ENCODE measurements around the gene PROM2.

The PROM2 gene

GRCh38 chr2:95315801-95316411 is 41.7 kb downstream of the PROM2 start:
- TF ChIP-seq CTCF (IDR thresholded peaks at IDR 0.05; ENCODE audit: low read depth, low read length, missing control alignments), result no peak

GRCh38 chr2:95316466-95317122 is 42.3 kb downstream of the PROM2 start:
- H3K4me3 ChIP-seq (ENCODE audit: low read depth, low read length), result no peak overlapping the region
- DNase-seq (ENCODE audit: low read depth), result no peak
- TF ChIP-seq CTCF (IDR thresholded peaks at IDR 0.05; ENCODE audit: low read depth, low read length, missing control alignments), result no peak

More at GRCh38 chr2:95315801-95316411, 41.7 kb downstream of the PROM2 start:
- DNase-seq (ENCODE audit: low read depth), result no peak
- H3K4me3 ChIP-seq (ENCODE audit: low read depth, low read length), result no peak overlapping the region

- no peak for TF ChIP-seq CTCF (IDR thresholded peaks at IDR 0.05; ENCODE audit: low read depth, low read length, missing control alignments)
- no peak for DNase-seq (ENCODE audit: low read depth)
- H3K4me3 ChIP-seq (ENCODE audit: low read depth, low read length), result no peak overlapping the region
Observed at GRCh38 chr2:95317123-95317500, 42.9 kb downstream of the PROM2 start.

- TF ChIP-seq CTCF (IDR thresholded peaks at IDR 0.05; ENCODE audit: low read depth, low read length, missing control alignments), result no peak
- DNase-seq (ENCODE audit: low read depth), result no peak
- H3K4me3 ChIP-seq (ENCODE audit: low read depth, low read length), result no peak overlapping the region
Observed at GRCh38 chr2:95317665-95318425, 43.6 kb downstream of the PROM2 start.

GRCh38 chr2:95318431-95319220 is 44.4 kb downstream of the PROM2 start:
- TF ChIP-seq CTCF (IDR thresholded peaks at IDR 0.05; ENCODE audit: low read depth, low read length, missing control alignments), result no peak
- DNase-seq (ENCODE audit: low read depth), result no peak
- H3K4me3 ChIP-seq (ENCODE audit: low read depth, low read length), result no peak overlapping the region

- H3K4me3 ChIP-seq (ENCODE audit: low read depth, low read length), result no peak overlapping the region
- DNase-seq (ENCODE audit: low read depth), result no peak
- no peak for TF ChIP-seq CTCF (IDR thresholded peaks at IDR 0.05; ENCODE audit: low read depth, low read length, missing control alignments)
Observed at GRCh38 chr2:95319481-95320343, 45.5 kb downstream of the PROM2 start.
